ENCODE results near the gene S1PR1. TPM values are rescaled to one million over a fixed set of nuclear protein-coding genes. Genes with fewer than 3 reads are reported as not detected.

S1PR1 gene
- total RNA-seq, 2 donors from 2014 or later, result 39.7 to 62.3 TPM

DNA sequence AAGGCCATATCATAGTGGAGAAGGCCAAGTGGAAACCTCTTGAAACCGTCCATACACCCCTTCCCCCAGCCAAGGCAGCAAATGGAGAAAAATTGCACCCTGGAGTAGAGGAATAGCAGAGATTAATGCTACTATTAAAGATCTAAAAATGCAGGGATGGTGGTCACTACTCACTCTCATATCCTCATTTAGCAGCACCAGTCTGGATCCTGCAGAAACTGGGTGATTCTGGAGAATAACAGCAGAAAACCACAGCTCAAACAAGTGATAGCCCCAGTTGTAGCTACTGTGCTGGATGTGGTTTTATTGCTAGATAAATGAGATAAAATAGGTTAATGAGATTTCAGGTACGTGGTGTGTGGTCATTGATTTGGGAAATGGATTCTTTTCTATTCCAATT, 30.3 kb downstream of the S1PR1 start:
- DNase-seq (ENCODE audit: low spot score), result no peak
- intact Hi-C loops (cut with DNase I), result no loop called here

DNA sequence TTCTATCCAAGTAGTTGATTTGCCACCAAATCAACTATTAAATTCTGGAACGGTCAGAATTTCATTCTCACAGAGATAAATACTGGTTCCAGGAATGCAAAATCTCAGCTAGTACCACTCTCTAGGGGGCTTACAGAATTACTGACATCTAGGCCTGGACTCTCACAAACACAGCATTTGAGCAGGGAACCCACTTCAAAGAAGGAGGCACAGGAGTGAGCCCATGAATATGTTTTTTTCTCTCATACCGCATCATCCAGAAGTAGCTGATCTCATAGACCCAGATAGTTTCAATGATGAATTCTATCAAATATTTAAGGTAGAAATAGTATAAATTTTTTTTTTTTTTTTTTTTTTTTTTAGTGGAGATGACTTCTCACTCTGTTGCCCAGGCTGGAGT, 32.1 kb downstream of the S1PR1 start:
- intact Hi-C loops (cut with DNase I), result no loop called here
- DNase-seq (ENCODE audit: low spot score), result no peak

DNA sequence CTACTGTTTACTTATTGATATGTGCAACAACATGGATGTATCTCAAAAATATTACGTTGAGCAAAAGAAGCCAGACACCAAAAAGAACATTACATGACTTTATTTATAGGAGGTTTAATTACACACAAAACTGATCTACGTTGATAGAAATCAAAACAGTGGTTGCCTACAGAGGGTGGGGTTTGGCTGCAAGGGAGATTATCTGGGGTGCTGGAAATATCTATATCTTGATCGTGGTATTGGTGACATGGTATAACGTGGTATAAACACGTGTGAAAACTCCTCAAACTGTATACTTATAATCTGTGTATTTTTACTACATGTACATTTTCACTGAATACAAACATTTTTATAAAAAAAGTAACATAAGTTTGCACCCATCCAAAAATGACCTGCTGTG, 38.9 kb downstream of the S1PR1 start:
- no peak for DNase-seq (ENCODE audit: low spot score)

DNA sequence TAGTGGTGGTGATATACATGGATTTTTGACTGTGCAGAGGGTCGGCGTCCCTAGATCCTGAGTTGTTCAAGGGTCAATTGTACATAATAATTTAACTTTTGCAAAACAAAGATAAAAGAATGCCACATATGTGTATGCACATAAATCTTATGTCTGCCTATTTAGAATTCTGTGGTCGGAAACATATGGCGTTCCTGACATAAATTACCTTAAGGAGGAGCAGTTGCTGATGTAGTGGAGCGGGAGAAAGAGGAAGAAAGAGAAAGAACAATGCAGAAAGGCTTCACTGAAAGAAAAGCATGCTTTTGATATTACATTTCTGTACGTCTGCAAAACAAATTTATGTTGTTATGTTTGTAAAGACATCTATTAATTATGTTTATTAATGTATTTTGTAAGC, 40.0 kb downstream of the S1PR1 start:
- no peak for DNase-seq (ENCODE audit: low spot score)
- intact Hi-C loops (cut with DNase I), result no loop called here

More for the DNA sequence above, 38.9 kb downstream of the S1PR1 start:
- intact Hi-C loops (cut with DNase I), result no loop called here

DNA sequence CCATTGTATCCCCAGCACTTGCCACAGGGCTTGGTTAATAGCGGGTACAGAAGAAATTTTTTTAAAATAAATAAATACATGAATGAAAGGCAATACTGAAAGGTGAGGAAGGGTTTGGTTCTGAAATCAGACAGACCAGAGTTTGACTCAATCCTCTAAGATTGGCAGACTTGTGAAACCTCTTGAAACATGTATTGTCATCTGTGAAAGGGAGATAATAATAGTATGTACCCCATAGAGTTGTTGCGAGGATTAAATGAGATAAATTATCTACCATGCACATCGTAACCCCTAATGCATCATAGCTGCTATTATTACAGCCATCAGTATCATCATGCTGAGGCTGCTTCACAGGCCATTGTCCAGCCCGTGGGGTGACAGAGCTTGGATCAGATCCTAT, 41.4 kb downstream of the S1PR1 start:
- intact Hi-C loops (cut with DNase I), result no loop called here
- no peak for DNase-seq (ENCODE audit: low spot score)

DNA sequence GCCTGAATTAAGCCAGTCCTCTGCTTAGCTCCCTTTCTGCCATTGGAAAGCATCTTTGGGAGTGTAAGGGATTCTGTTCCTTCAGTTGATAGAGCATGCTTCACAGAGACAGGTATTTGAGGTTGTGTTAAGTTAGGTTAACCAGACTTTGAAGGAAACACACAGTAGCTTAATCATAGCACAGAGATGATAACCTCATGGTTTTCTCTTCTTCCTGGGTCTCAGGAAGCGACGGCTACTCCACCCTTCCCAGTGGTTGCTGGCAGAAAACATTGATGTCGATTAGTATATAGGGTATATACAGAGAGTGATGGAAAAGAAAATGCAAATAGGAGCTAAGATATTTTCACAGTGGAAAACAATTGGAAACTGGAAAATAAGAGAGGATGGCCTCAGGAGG, 42.0 kb downstream of the S1PR1 start:
- intact Hi-C loops (cut with DNase I), result no loop called here
- DNase-seq (ENCODE audit: low spot score), result no peak

DNA sequence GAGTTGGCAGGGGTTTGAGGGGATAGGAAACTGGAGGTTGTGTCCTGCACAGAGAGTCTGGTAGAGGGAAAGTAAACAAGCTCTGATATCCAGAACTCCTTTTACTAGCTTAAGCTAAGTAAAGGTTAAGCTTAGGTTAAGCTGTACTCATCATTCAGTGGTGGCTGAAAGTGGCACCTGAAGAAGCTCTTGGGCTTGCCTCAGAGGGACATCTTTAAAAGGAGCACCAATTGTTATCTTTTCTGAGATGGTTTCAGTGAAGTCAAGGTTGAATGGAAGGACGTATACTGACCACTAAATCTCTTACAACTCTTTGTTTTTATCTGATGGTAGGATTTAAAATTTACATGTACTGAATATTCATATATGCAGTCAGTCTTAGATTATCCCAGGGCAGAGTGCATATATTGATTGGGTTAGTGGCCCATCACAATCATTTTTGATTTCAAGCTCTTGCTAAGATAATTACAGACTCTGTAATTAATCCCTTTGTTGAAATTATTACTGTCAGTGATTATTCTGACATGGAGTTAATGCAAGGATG, 43.3 kb downstream of the S1PR1 start:
- no peak for DNase-seq (ENCODE audit: low spot score)
- intact Hi-C loops (cut with DNase I), result no loop called here

DNA sequence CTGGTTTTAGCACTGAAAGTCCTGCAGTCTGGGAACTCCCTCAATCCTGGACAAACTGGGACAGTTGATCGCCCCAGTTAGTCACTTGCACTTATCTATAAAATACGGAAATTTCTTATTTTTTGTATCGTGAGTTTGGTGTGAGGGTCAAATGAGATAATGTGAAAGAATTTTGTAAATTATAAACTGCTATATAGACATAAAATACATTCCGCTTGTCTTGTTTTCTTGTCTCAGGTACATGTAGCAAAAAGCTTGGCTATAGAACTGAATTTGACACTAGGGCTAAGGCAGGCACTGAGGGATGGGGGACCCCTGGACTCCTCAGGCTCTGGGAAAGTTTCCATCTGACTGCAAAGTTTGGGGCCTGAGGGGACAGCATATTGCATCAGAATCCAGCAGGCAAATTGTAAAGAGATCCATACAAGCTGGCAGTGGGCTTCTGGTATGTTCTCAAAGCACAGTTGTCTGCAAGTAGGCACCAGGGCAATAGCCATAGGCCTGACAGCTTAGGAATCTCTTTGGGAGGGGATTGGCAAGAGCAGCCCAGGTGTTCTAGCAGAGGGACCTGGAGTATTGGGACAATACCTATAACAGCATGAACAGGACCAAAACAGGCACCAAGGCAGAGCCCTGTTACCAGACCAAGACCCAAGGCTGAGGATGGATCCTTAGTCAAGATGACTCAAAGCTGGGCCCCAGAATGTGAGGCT, 44.3 kb downstream of the S1PR1 start:
- intact Hi-C loops (cut with DNase I), result no loop called here
- DNase-seq (ENCODE audit: low spot score), result no peak

DNA sequence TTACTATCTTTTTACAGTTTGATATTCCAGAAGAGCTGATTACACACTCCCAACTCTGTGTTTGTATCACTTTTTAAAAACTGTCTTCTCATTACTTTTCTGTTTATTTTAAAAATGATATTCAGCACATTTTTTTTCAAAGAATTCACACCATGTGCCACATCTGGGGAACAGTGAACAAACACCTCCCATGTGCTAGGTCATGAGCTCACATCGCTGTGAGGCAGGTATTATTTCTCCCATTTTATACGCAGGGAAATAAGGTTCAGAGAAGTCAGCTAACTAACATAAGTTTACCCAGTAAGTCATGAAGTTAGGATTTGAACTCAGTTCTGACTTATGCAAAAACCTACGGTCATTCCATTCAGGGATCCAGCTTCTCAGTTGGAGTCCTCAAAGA, 44.9 kb downstream of the S1PR1 start:
- no peak for DNase-seq (ENCODE audit: low spot score)
- intact Hi-C loops (cut with DNase I), result no loop called here

DNA sequence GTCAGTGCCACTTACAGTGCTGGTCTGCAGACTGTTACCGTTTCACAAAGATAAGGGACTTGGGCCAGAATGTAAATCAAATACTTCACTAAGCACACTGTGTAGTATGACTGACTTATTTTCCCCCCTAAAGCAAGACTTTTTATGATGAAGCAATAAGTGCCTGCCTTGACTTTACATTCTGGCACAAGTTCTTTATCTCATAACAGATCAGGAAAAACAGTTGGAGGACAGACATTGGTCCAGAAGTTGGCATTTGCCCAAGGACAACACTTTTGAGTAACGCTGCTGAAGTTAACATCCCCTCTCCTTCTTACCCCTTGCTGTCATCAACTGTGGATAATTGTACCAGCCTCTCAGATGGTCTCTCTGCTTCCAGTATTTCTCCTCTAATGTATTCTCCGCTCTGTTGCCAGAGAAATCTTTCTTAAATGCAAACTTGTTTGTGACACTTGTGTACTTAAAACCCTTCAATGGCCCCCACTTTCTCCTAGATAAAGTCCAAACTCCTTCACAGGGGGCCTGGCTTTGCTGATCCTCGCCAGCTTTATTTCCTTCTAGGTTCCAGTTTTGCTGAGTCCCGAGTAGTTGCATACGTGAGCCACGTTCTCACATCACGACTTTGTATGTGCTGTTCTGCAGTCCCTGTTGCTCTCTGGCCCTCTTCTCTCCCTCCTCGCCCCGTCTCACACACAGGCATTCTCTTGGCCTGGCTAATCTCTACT, 45.7 kb downstream of the S1PR1 start:
- DNase-seq (ENCODE audit: low spot score), result no peak
- intact Hi-C loops (cut with DNase I), result no loop called here

DNA sequence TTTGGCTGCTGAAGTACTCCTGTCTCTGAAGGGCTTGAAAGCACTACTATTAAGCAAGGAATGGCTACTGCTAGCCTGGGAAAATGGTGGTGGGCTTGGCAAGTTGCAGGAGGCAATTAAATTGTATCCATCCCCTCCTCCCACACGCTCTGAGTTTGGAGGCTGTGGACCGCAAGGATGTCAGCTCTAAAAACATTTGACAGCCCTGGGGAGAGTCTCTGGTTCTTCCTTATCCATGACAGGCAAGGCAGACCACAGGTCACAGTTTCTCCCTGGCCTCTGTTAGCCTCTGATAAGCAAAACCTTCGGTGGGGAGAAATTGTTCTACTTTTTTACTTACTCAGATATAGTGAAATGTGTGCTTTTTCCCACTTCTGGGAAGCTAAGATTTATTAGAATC, 46.6 kb downstream of the S1PR1 start:
- intact Hi-C loops (cut with DNase I), result no loop called here
- no peak for DNase-seq (ENCODE audit: low spot score)

DNA sequence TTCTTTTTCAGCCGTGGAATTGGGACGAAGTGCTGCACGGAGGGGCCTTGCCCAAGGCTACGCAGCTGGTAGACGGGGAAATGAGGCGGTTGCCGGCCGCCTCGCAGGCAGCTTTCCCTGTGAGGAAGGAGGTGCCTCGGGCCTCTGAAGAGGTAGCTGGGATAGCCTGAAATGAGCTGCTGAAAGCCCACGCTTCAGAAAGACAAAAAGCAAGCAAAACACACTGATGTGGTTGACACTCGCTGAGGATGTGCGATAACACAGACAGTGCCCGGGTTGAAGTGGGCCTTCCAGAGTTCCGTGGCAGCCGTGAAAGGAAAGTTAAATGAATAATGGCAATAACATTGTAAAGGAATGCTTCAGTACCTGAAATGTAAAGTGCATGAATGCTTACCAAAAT, 47.2 kb downstream of the S1PR1 start:
- intact Hi-C loops (cut with DNase I), result no loop called here
- DNase-seq (ENCODE audit: low spot score), result no peak

DNA sequence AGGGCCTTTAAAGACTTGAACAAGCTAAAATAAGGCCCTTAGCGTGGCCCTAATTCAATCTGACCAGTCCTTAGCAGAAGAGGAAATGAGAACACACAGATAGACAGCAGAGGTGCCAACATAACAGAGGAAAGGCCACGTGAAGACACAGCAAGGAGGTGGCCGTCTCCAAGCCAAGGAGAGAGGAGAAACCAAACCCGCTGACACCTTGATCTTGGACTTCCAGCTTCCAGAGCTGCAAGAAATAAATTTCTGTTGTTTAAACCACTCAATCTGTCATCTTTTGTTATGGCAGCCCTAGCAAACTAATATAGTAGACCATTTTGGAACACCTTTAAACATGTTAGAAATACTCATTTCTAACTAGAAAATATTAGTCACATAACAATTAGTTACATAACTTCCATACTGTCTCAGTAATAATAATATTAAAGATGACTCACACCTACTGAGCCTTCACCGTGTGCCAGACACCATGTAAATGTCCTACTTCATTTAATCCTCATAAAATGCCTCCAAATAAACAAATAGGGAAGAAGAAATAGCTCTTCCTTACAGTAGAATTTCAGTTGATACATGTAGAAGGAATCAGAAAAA, 47.9 kb downstream of the S1PR1 start:
- intact Hi-C loops (cut with DNase I), result loop anchor here (5.0 kb wide), 3 partner anchors 357 to 607 kb away; no protein-coding TSS in a partner anchor
- DNase-seq (ENCODE audit: low spot score), result no peak

DNA sequence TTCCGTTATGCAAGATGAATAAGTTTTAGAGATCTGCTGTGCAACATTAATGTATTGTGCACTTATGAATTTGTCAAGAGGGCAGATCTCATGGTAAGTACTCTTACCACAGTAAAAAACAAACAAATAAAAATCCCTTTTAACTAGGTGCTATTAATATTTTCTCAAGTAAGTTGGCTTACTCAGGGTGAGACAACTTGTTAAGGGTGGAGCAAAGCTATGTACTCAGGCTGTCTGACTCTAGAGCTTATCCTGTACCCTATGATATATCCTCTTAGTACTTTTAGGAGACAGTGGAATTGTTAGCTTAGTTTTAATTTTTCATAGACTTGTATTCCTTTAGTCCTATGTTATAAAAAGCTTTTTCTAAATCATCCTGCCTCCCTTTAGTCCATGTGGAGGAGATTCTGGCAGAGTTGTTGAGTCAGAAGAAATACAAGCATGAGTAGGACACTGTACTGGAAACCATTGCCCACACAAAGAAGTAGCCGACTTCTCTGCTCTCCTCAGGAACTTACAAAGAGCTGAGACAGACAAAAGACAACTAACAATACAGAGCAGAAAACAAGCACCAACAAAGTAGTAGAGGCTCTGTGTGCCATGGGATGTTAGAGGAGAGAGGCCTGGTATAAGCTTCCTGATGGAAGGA, 49.2 kb downstream of the S1PR1 start:
- no peak for DNase-seq (ENCODE audit: low spot score)
- intact Hi-C loops (cut with DNase I), result loop anchor here (5.0 kb wide), 3 partner anchors 359 to 609 kb away; no protein-coding TSS in a partner anchor

DNA sequence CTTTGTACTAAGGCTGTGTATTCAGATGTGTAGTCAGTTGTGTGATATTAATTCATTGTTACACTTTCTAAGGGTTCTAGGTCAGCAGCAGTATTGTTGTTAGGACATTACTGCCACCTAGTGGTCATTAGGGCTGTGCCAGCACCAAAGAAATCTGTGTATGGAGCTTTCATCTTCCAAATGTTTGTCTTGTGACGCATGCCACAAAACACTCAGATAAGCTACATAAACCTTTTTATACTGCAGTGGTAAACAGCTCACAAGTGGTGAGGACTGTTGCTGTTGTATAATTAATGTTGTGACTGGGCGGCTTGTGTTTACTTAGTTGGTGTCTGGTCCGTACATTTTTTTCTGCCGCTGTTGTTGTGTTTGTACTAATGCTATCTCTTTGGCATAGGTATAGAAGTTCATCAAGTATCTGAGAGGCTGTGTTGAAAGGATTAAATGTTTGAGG, 51.7 kb downstream of the S1PR1 start:
- intact Hi-C loops (cut with DNase I), result loop anchor here (5.0 kb wide), 3 partner anchors 361 to 611 kb away; no protein-coding TSS in a partner anchor
- no peak for DNase-seq (ENCODE audit: low spot score)

DNA sequence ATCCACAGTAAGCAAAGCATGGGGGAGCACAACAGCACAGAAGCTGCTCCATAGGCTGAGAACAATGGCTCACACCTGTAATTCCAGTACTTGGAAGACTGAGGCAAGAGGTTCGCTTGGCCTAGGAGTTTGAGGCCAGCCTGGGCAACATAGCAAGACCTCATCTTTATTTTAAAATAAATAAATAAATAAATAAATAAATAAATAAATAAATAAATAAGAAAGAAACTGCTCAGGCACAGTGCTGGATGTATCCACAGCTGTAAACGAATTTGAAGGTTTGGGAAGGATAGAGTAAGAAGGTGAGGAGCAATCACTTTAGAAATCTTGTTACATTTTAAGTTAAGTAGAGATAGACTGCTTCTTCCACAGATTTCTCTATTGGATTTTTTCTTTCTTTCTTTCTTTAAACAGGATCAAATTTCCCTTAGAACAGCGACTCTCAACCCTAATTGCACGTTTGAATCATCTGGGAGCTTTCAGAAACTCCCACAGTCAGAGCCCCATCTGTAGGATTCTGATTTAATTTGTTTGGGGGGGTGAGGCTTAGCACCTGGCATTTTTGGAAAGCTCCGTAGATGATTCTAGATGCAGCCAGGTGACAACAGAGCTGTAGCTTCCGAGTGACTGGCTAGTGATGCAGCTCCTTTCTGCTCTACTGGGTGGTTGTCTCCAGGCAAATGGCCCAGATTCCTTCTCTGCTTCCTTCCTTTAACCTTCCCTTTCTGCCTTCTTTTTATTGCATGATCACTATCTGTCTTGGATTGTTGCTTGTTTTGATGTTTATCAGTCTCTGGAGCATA, 53.5 kb downstream of the S1PR1 start:
- intact Hi-C loops (cut with DNase I), result no loop called here
- DNase-seq (ENCODE audit: low spot score), result no peak

All from posterior vena cava (tissue), 2 donors.